K562 (cell line): Measurements from ENCODE around the gene RUVBL1. TPM values are rescaled to one million over a fixed set of nuclear protein-coding genes. Genes with fewer than 3 reads are reported as not detected.

Experiments used
- ARID4B ChIP-seq: sonication (generic); formaldehyde crosslinking; IDR thresholded peaks from 2 replicates; pipeline ENCODE4 v1.8.0; 2022; ENCODE audit warnings: mild to moderate bottlenecking, missing genetic modification reagents
- ATF6 ChIP-seq: sonication (generic); formaldehyde crosslinking; IDR thresholded peaks from 2 replicates; pipeline ENCODE4 v1.4.0; 2020; ENCODE audit warnings: mild to moderate bottlenecking, missing genetic modification reagents
- FOXA1 ChIP-seq: fragments of 450-650 bp; IDR thresholded peaks from 2 replicates; pipeline ENCODE4 v1.6.1; 2016; ENCODE audit warnings: mild to moderate bottlenecking, borderline replicate concordance
- HNRNPL ChIP-seq: fragments of 200-400 bp; formaldehyde crosslinking; IDR thresholded peaks from 2 replicates; pipeline ENCODE4 v1.6.1; 2017; ENCODE audit warnings: low read depth, mild to moderate bottlenecking, low read length
- OTX1 ChIP-seq: fragments of 450-650 bp; formaldehyde crosslinking; IDR thresholded peaks from 2 replicates; pipeline ENCODE4 v1.4.0; 2022; ENCODE audit warnings: mild to moderate bottlenecking
- PTBP1 ChIP-seq: fragments of 200-400 bp; formaldehyde crosslinking; IDR thresholded peaks from 2 replicates; pipeline ENCODE4 v1.6.1; 2017; ENCODE audit warnings: low read depth, low read length
- ZBTB40 ChIP-seq, 2 experiments: fragments of 450-650 bp in 1 of 2; sonication (generic) in 1 of 2; formaldehyde crosslinking in 1 of 2; IDR thresholded peaks; 2 replicates each; pipeline versions ENCODE4 v1.7.1 to v1.9.0; 2016 to 2022; ENCODE audit warnings: inconsistent platforms in 1 of 2, mild to moderate bottlenecking in 1 of 2, missing genetic modification reagents in 1 of 2
- ZBTB8A ChIP-seq: fragments of 450-650 bp; IDR thresholded peaks from 2 replicates; pipeline ENCODE4 v1.6.1; 2018; ENCODE audit warnings: mild to moderate bottlenecking, moderate library complexity; ENCODE audit not compliant: partially characterized antibody
- ZNF280B ChIP-seq: fragments of 250-450 bp; sonication (Bioruptor Pico); IDR thresholded peaks from 2 replicates; pipeline ENCODE4 v1.5.1; 2021; ENCODE audit warnings: mild to moderate bottlenecking
- polyA plus RNA-seq, 8 experiments: library from polyadenylated mRNA; depleted of rRNA in 4 of 8; stranded (reverse) in 5 of 8; unstranded in 3 of 8; fragments of >200 nt; fragmentation: Nextera tagmentation in 2 of 8; fragmentation: Illumina TruSeq in 1 of 8; extraction: Ambion mirVana in 2 of 8; extraction: Trizol in 1 of 8; gene quantifications; 2 replicates each; pipeline versions ENCODE4 v1.2.1 to v1.2.3, GENCODE V29; 2011 to 2014; ENCODE audit warnings: inconsistent platforms in 1 of 8, missing spikeins in 1 of 8
- total RNA-seq, 7 experiments: library from RNA; depleted of rRNA in 6 of 7; stranded (reverse); fragments of >200 nt in 6 of 7; fragmentation: Illumina TruSeq in 2 of 7; extraction: Trizol in 2 of 7; gene quantifications; 2 replicates each; pipeline versions ENCODE4 v1.2.1 to v1.2.3, GENCODE V29; 2011 to 2021; ENCODE audit warnings: low replicate concordance in 1 of 7

Gene RUVBL1
- total and polyA plus RNA-seq, 9 of the 15 experiments (the other 6 are each of a cell fraction or from before 2014, with no cell fraction given): 20.7 to 147 (median 113) TPM

- no peak for TF ChIP-seq ZBTB40 (IDR thresholded peaks at IDR 0.05)
- TF ChIP-seq ZBTB40 (CRISPR knock-in tag; IDR thresholded peaks at IDR 0.05): no peak
- TF ChIP-seq ATF6 (CRISPR knock-in tag): 0 out of 2 replicates have a peak, but pooled peaks have one; percentile 24
- no peak for TF ChIP-seq OTX1
- peak; percentile 42 for TF ChIP-seq ARID4B
- TF ChIP-seq PTBP1: no peak
- TF ChIP-seq ZBTB8A: no peak
- no peak for TF ChIP-seq FOXA1
- TF ChIP-seq HNRNPL: peak; percentile 71
- no peak for TF ChIP-seq ZNF280B (CRISPR knock-in tag)
These were observed 47.0 kb downstream of the RUVBL1 start (continued) for GRCh38 chr3:128076483-128077201.
